Astrocyte (in vitro differentiated cells and primary cell): ENCODE measurements around the gene DLST. TPM values are rescaled to one million over a fixed set of nuclear protein-coding genes. Genes with fewer than 3 reads are reported as not detected.

Experiments used
- DNase-seq: peaks from one replicate; pipeline ENCODE4 v3.0.0-alpha.2; 2010; ENCODE audit warnings: low read depth
- FAIRE-seq: peaks from 2 replicates; lab custom pipeline; 2011; peaks lifted over from hg19 to GRCh38; lab: Jason Lieb, UNC
- H2AFZ ChIP-seq: 2 replicates; pipeline ENCODE4 v1.6.0; 2012; ENCODE audit warnings: low read depth, low read length, inconsistent platforms
- H3K27ac ChIP-seq: 2 replicates; pipeline ENCODE4 v1.5.1; 2011; ENCODE audit warnings: low read depth, low read length, inconsistent platforms
- H3K27me3 ChIP-seq: 2 replicates; pipeline ENCODE4 v1.6.0; 2011; ENCODE audit warnings: low read length, inconsistent platforms; ENCODE audit not compliant: insufficient read depth
- H3K36me3 ChIP-seq: 2 replicates; pipeline ENCODE4 v1.5.1; 2011; ENCODE audit warnings: low read length, inconsistent platforms; ENCODE audit not compliant: insufficient read depth
- H3K4me1 ChIP-seq: 2 replicates; pipeline ENCODE4 v1.5.1; 2011; ENCODE audit warnings: low read length, inconsistent platforms; ENCODE audit not compliant: insufficient read depth
- H3K4me2 ChIP-seq: 2 replicates; pipeline ENCODE4 v1.6.0; 2012; ENCODE audit warnings: low read length, inconsistent platforms
- H3K4me3 ChIP-seq: 2 replicates; pipeline ENCODE4 v1.5.1; 2011; ENCODE audit warnings: low read depth, mild to moderate bottlenecking, low read length, inconsistent platforms; ENCODE audit not compliant: insufficient read depth
- H3K79me2 ChIP-seq: 2 replicates; pipeline ENCODE4 v1.6.0; 2012; ENCODE audit warnings: mild to moderate bottlenecking, low read length, inconsistent platforms; ENCODE audit not compliant: insufficient read depth
- H3K9ac ChIP-seq: 2 replicates; pipeline ENCODE4 v1.6.0; 2012; ENCODE audit warnings: mild to moderate bottlenecking, low read length, inconsistent platforms
- H3K9me3 ChIP-seq: 2 replicates; pipeline ENCODE4 v1.5.1; 2012; ENCODE audit warnings: low read depth, mild to moderate bottlenecking, low read length, inconsistent platforms; ENCODE audit not compliant: insufficient read depth
- H4K20me1 ChIP-seq: 2 replicates; pipeline ENCODE4 v1.6.0; 2012; ENCODE audit warnings: low read length, inconsistent platforms; ENCODE audit not compliant: insufficient read depth
- H3K27ac Mint-ChIP-seq: one replicate; pipeline ENCODE4 v1.8.0; 2021; ENCODE audit warnings: mild to moderate bottlenecking, mixed read lengths; ENCODE audit not compliant: unreplicated experiment
- H3K27me3 Mint-ChIP-seq: one replicate; pipeline ENCODE4 v1.8.0; 2021; ENCODE audit warnings: low read depth, mixed read lengths; ENCODE audit not compliant: unreplicated experiment
- H3K36me3 Mint-ChIP-seq: one replicate; pipeline ENCODE4 v1.8.0; 2021; ENCODE audit warnings: low read depth, mixed read lengths; ENCODE audit not compliant: unreplicated experiment
- H3K4me1 Mint-ChIP-seq: one replicate; pipeline ENCODE4 v1.8.0; 2021; ENCODE audit warnings: low read depth, mixed read lengths; ENCODE audit not compliant: unreplicated experiment
- H3K4me3 Mint-ChIP-seq: one replicate; pipeline ENCODE4 v1.8.0; 2021; ENCODE audit warnings: mild to moderate bottlenecking, moderate library complexity, mixed read lengths; ENCODE audit not compliant: unreplicated experiment
- H3K9me3 Mint-ChIP-seq: one replicate; pipeline ENCODE4 v1.8.0; 2021; ENCODE audit warnings: mild to moderate bottlenecking, mixed read lengths; ENCODE audit not compliant: unreplicated experiment
- CTCF ChIP-seq: IDR thresholded peaks from 2 replicates; pipeline ENCODE4 v1.5.1; 2011; ENCODE audit warnings: low read depth, mild to moderate bottlenecking, inconsistent platforms, low read length, moderate library complexity; ENCODE audit not compliant: insufficient read depth
- EZH2 ChIP-seq: IDR thresholded peaks from 2 replicates; pipeline ENCODE4 v1.6.1; 2012; ENCODE audit warnings: mild to moderate bottlenecking, low read length, inconsistent platforms; ENCODE audit not compliant: insufficient read depth
- total RNA-seq: library from RNA; stranded (reverse); gene quantifications from 2 replicates; pipeline ENCODE4 v1.2.1, GENCODE V29; 2021

The DLST gene
- total RNA-seq, 1 donor from 2014 or later, result 90.6 TPM

GRCh38 chr14:74938531-74939495, 57.1 kb downstream of the DLST start:
- Histone ChIP-seq H2AFZ (no peak overlapping the region), H4K20me1 (no peaks in the 10 kb centered on the region), H3K36me3 (no peaks in the 10 kb centered on the region), H3K9ac (no peak overlapping the region), H3K79me2 (no peaks in the 10 kb centered on the region), H3K9me3 (no peaks in the 10 kb centered on the region), H3K27me3 (peaks cover 3% of the 10 kb centered on the region), H3K27ac (no peak overlapping the region), H3K4me1 (peaks cover 25% of the 10 kb centered on the region), H3K4me3 (no peak overlapping the region), H3K4me2 (peak overlapping the region; percentile 80)
- Mint-ChIP-seq H3K9me3 (no peaks in the 10 kb centered on the region), H3K27ac (no peak overlapping the region), H3K36me3 (no peaks in the 10 kb centered on the region), H3K27me3 (no peaks in the 10 kb centered on the region), H3K4me1 (peaks cover 15% of the 10 kb centered on the region), H3K4me3 (no peak overlapping the region)
- no peak for DNase-seq
- TF ChIP-seq EZH2 (no peak), CTCF (no peak)
- no peak for FAIRE-seq

- Mint-ChIP-seq H3K4me1 (peaks cover 15% of the 10 kb centered on the region), H3K36me3 (no peaks in the 10 kb centered on the region), H3K9me3 (no peaks in the 10 kb centered on the region), H3K27me3 (no peaks in the 10 kb centered on the region), H3K4me3 (no peak overlapping the region), H3K27ac (no peak overlapping the region)
- peaks cover 25% of the 10 kb centered on the region for H3K4me1 ChIP-seq
- H3K9me3 ChIP-seq, result no peaks in the 10 kb centered on the region
- no peak overlapping the region for H3K4me2 ChIP-seq
- H3K27ac ChIP-seq, result no peak overlapping the region
- H2AFZ ChIP-seq, result no peak overlapping the region
- FAIRE-seq (no peak), DNase-seq (no peak)
- no peak overlapping the region for H3K9ac ChIP-seq
- no peak overlapping the region for H3K4me3 ChIP-seq
- no peaks in the 10 kb centered on the region for H3K36me3 ChIP-seq
- TF ChIP-seq EZH2, result no peak
- no peak for TF ChIP-seq CTCF
- H4K20me1 ChIP-seq, result no peaks in the 10 kb centered on the region
- no peaks in the 10 kb centered on the region for H3K79me2 ChIP-seq
- no peaks in the 10 kb centered on the region for H3K27me3 ChIP-seq
These were observed 59.3 kb downstream of the DLST start for GRCh38 chr14:74940956-74941565.
